ENCODE results near the gene MNT.

The MNT gene

DNA sequence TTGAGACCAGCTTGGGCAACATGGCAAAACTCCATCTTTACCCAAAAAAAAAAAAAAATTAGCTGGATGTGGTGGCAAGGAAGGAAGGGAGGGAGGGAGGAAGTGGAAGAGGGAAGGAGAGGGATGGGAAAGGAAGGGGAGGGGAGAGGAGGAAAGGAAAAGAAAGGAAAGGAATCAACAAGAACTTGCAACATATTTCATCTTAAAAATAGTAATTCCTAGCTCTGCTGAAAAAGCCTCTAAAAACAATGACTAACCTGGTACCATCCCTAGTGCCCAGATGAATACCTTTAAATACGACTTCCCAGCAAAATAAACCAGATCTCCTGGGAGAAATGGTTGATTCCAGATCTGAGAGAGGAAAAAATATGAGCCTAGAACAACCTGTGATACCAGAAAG lies 27.1 kb upstream of the MNT start:
- H3K27me3 ChIP-seq (ENCODE audit: insufficient read depth, insufficient read length): no peaks in the 10 kb centered on the region
- H3K9ac ChIP-seq (ENCODE audit: insufficient read length, low read depth): no peak overlapping the region
- DNase-seq (ENCODE audit: low read depth, low spot score): no peak
- TF ChIP-seq ZNF274 (IDR thresholded peaks at IDR 0.05; ENCODE audit: low read depth, low read length): no peak
- TF ChIP-seq YY1 (IDR thresholded peaks at IDR 0.05; ENCODE audit: insufficient read depth, insufficient read length): no peak
- no peak for TF ChIP-seq SUZ12 (IDR thresholded peaks at IDR 0.05; ENCODE audit: extremely low read depth, insufficient read depth, insufficient read length)
- H3K4me3 ChIP-seq (ENCODE audit: insufficient read length, low read depth): no peak overlapping the region
- H3K9me3 ChIP-seq (ENCODE audit: insufficient read depth, low read length): no peaks in the 10 kb centered on the region
- H3K4me1 ChIP-seq (ENCODE audit: insufficient read depth, insufficient read length): no peaks in the 10 kb centered on the region
- peaks cover 30% of the 10 kb centered on the region for H3K36me3 ChIP-seq (ENCODE audit: insufficient read depth, insufficient read length, low read length)

DNA sequence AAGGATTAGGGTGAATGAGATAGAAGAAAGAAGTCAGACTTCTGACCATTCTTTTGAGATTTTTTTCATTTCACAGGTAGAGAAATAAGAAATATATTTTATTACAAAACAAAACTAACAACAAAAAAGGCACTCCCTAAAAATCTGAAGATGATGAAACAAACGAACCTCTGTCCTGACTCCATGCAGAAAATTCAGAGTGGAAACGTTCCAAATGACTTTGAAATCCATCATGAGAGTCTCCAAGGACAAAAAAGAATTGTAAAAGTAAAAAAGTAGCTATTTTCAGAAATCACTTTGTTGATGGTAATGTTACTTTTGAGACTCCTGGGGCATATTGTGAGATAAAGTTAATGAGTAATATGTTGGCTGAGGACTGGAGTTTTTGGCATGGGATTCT lies 26.4 kb upstream of the MNT start:
- H3K36me3 ChIP-seq (ENCODE audit: insufficient read depth, insufficient read length, low read length): peaks cover 24% of the 10 kb centered on the region
- H3K27me3 ChIP-seq (ENCODE audit: insufficient read depth, insufficient read length): no peaks in the 10 kb centered on the region
- H3K4me3 ChIP-seq (ENCODE audit: insufficient read length, low read depth): no peak overlapping the region
- no peaks in the 10 kb centered on the region for H3K4me1 ChIP-seq (ENCODE audit: insufficient read depth, insufficient read length)
- DNase-seq (ENCODE audit: low read depth, low spot score): no peak
- H3K9me3 ChIP-seq (ENCODE audit: insufficient read depth, low read length): no peaks in the 10 kb centered on the region
- no peak for TF ChIP-seq SUZ12 (IDR thresholded peaks at IDR 0.05; ENCODE audit: extremely low read depth, insufficient read depth, insufficient read length)
- no peak for TF ChIP-seq YY1 (IDR thresholded peaks at IDR 0.05; ENCODE audit: insufficient read depth, insufficient read length)
- no peak for TF ChIP-seq ZNF274 (IDR thresholded peaks at IDR 0.05; ENCODE audit: low read depth, low read length)
- no peak overlapping the region for H3K9ac ChIP-seq (ENCODE audit: insufficient read length, low read depth)

- no peak for TF ChIP-seq SUZ12 (IDR thresholded peaks at IDR 0.05; ENCODE audit: extremely low read depth, insufficient read depth, insufficient read length)
- no peaks in the 10 kb centered on the region for H3K9me3 ChIP-seq (ENCODE audit: insufficient read depth, low read length)
- H3K36me3 ChIP-seq (ENCODE audit: insufficient read depth, insufficient read length, low read length): peaks cover 40% of the 10 kb centered on the region
- no peak overlapping the region for H3K9ac ChIP-seq (ENCODE audit: insufficient read length, low read depth)
- H3K27me3 ChIP-seq (ENCODE audit: insufficient read depth, insufficient read length): no peaks in the 10 kb centered on the region
- no peak for DNase-seq (ENCODE audit: low read depth, low spot score)
- H3K4me1 ChIP-seq (ENCODE audit: insufficient read depth, insufficient read length): no peaks in the 10 kb centered on the region
- no peak overlapping the region for H3K4me3 ChIP-seq (ENCODE audit: insufficient read length, low read depth)
Measured at GRCh38 chr17:2423271-2423670, 22.4 kb upstream of the MNT start.

DNA sequence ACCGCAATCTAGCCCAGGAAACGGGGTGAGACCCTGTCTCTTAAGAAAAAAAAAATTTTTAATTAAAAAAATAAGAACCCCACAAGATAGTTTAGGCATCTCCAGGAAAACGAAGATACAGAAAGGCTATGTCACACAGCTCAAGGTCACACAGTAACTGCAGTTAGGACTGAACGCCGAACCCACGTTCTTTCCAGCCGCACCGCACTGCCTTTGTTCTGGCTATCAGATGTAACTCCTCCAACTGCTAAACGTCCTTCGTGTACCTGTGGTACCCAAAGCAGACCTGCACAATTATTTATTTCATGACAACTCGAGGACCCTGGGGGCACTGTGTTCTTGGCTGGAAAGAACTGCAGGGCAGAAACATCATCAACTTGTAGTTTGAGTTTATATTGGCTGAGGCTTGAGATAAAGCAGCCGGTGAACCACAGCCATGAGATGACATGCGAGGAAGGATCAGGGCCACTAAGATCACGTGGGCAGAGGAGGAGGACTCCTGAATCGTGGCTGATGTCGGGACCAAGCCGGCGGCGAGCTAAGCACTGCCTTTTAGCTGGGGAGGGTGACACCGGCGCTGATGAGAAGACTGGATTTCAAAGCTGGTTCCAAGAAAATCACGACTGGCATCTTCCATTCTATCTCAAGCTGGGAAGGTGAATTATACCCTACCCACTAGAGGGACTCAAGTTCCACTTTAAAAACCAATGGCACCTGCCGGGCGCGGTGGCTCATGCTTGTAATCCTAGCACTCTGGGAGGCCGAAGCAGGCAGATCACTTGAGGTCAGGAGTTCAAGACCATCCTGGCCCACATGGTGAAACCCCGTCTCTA lies 20.7 kb upstream of the MNT start:
- no peaks in the 10 kb centered on the region for H3K27me3 ChIP-seq (ENCODE audit: insufficient read depth, insufficient read length)
- no peaks in the 10 kb centered on the region for H3K9me3 ChIP-seq (ENCODE audit: insufficient read depth, low read length)
- H3K4me1 ChIP-seq (ENCODE audit: insufficient read depth, insufficient read length): no peaks in the 10 kb centered on the region
- no peak overlapping the region for H3K9ac ChIP-seq (ENCODE audit: insufficient read length, low read depth)
- TF ChIP-seq ZNF274 (IDR thresholded peaks at IDR 0.05; ENCODE audit: low read depth, low read length) (no peak), SUZ12 (IDR thresholded peaks at IDR 0.05; ENCODE audit: extremely low read depth, insufficient read depth, insufficient read length) (no peak), YY1 (IDR thresholded peaks at IDR 0.05; ENCODE audit: insufficient read depth, insufficient read length) (no peak)
- no peak overlapping the region for H3K4me3 ChIP-seq (ENCODE audit: insufficient read length, low read depth)
- no peak for DNase-seq (ENCODE audit: low read depth, low spot score)
- H3K36me3 ChIP-seq (ENCODE audit: insufficient read depth, insufficient read length, low read length): peaks cover 50% of the 10 kb centered on the region

- DNase-seq (ENCODE audit: low read depth, low spot score): no peak
- H3K27me3 ChIP-seq (ENCODE audit: insufficient read depth, insufficient read length): no peaks in the 10 kb centered on the region
- no peaks in the 10 kb centered on the region for H3K9me3 ChIP-seq (ENCODE audit: insufficient read depth, low read length)
- peaks cover 48% of the 10 kb centered on the region for H3K36me3 ChIP-seq (ENCODE audit: insufficient read depth, insufficient read length, low read length)
- TF ChIP-seq SUZ12 (IDR thresholded peaks at IDR 0.05; ENCODE audit: extremely low read depth, insufficient read depth, insufficient read length) (no peak), YY1 (IDR thresholded peaks at IDR 0.05; ENCODE audit: insufficient read depth, insufficient read length) (no peak), ZNF274 (IDR thresholded peaks at IDR 0.05; ENCODE audit: low read depth, low read length) (no peak)
- no peaks in the 10 kb centered on the region for H3K4me1 ChIP-seq (ENCODE audit: insufficient read depth, insufficient read length)
- H3K4me3 ChIP-seq (ENCODE audit: insufficient read length, low read depth): no peak overlapping the region
- H3K9ac ChIP-seq (ENCODE audit: insufficient read length, low read depth): no peak overlapping the region
Measured at GRCh38 chr17:2420176-2420575, 19.3 kb upstream of the MNT start.

- H3K9me3 ChIP-seq (ENCODE audit: insufficient read depth, low read length): no peaks in the 10 kb centered on the region
- H3K4me3 ChIP-seq (ENCODE audit: insufficient read length, low read depth): no peak overlapping the region
- no peaks in the 10 kb centered on the region for H3K4me1 ChIP-seq (ENCODE audit: insufficient read depth, insufficient read length)
- no peaks in the 10 kb centered on the region for H3K27me3 ChIP-seq (ENCODE audit: insufficient read depth, insufficient read length)
- no peak for DNase-seq (ENCODE audit: low read depth, low spot score)
- no peak overlapping the region for H3K9ac ChIP-seq (ENCODE audit: insufficient read length, low read depth)
- no peak for TF ChIP-seq SUZ12 (IDR thresholded peaks at IDR 0.05; ENCODE audit: extremely low read depth, insufficient read depth, insufficient read length)
- TF ChIP-seq YY1 (IDR thresholded peaks at IDR 0.05; ENCODE audit: insufficient read depth, insufficient read length): no peak
- no peak for TF ChIP-seq ZNF274 (IDR thresholded peaks at IDR 0.05; ENCODE audit: low read depth, low read length)
- H3K36me3 ChIP-seq (ENCODE audit: insufficient read depth, insufficient read length, low read length): peaks cover 55% of the 10 kb centered on the region
Measured at GRCh38 chr17:2419486-2419885, 18.6 kb upstream of the MNT start.

DNA sequence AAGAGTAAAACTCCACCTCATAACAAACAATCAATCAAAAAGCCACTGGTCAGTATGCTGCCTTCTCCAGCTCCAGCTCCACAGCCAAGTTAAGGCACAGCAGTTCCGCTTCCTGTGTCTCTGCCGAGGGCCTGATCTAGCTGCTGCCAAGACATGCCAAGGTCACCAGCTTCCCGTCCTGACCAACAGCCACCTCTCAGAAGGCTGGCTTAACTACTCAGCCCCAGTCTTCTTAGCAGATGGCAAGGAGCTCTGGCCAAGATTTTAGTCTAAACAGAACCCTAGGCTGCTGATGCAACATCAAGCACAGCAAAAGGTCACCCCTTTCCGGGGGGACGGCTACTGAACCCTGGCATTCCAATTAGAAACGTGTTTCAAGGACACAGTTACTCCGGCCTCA lies 17.7 kb upstream of the MNT start:
- TF ChIP-seq YY1 (IDR thresholded peaks at IDR 0.05; ENCODE audit: insufficient read depth, insufficient read length) (no peak), SUZ12 (IDR thresholded peaks at IDR 0.05; ENCODE audit: extremely low read depth, insufficient read depth, insufficient read length) (no peak), ZNF274 (IDR thresholded peaks at IDR 0.05; ENCODE audit: low read depth, low read length) (no peak)
- no peaks in the 10 kb centered on the region for H3K9me3 ChIP-seq (ENCODE audit: insufficient read depth, low read length)
- H3K27me3 ChIP-seq (ENCODE audit: insufficient read depth, insufficient read length): no peaks in the 10 kb centered on the region
- peaks cover 64% of the 10 kb centered on the region for H3K36me3 ChIP-seq (ENCODE audit: insufficient read depth, insufficient read length, low read length)
- DNase-seq (ENCODE audit: low read depth, low spot score): no peak
- no peaks in the 10 kb centered on the region for H3K4me1 ChIP-seq (ENCODE audit: insufficient read depth, insufficient read length)
- no peak overlapping the region for H3K4me3 ChIP-seq (ENCODE audit: insufficient read length, low read depth)
- H3K9ac ChIP-seq (ENCODE audit: insufficient read length, low read depth): no peak overlapping the region

Data from NT2/D1 (cell line).